Measurements from ENCODE around the gene SLC37A4.

DNA sequence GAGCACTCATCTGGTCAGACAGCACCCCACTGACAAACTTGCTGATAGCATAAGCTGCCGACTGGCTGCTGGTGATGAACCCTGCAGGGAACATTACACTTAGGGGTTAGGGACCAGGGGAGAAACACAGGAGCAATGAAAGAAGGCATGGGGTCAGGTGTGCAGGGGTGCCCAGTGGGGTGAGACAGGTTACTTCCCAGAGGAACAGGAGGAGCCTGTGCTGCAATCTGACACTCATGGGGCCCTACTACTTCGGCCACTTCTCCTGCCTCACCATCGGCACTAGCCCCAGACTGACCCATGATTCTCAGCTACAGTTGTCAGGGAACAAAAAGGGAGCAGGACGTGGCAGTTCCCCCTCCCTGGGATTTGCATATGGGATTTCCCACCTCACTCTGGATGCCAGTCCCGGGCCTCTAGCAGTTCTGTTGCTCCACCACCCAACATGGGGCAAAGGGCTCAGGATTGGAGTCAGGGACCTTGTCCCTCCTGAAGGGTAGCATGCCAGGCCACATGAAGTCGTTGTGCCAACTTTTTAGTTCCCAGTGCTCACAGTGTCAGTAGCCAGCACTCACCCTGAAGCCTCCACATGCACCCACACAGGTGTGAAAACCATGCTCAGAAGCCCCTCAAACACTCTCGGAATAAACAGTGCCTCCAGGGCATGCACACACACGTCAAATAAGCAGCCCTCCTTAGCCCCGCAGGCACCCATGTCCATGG lies 2.2 kb downstream of the SLC37A4 start:
- TF ChIP-seq, protein P1, sequence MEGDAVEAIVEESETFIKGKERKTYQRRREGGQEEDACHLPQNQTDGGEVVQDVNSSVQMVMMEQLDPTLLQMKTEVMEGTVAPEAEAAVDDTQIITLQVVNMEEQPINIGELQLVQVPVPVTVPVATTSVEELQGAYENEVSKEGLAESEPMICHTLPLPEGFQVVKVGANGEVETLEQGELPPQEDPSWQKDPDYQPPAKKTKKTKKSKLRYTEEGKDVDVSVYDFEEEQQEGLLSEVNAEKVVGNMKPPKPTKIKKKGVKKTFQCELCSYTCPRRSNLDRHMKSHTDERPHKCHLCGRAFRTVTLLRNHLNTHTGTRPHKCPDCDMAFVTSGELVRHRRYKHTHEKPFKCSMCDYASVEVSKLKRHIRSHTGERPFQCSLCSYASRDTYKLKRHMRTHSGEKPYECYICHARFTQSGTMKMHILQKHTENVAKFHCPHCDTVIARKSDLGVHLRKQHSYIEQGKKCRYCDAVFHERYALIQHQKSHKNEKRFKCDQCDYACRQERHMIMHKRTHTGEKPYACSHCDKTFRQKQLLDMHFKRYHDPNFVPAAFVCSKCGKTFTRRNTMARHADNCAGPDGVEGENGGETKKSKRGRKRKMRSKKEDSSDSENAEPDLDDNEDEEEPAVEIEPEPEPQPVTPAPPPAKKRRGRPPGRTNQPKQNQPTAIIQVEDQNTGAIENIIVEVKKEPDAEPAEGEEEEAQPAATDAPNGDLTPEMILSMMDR (IDR thresholded peaks at IDR 0.05), result no peak
- TF ChIP-seq POLR2A (IDR thresholded peaks at IDR 0.05), result no peak
